GM18520 (cell line): ENCODE measurements around the gene PHF13.
"Not testable (repeated sequence)": the region's sequence is repeated elsewhere in the genome, so short reads cannot be mapped to it uniquely, and the experiment has no call there.

Source experiments
- ATAC-seq: cut with Tn5 transposase; IDR thresholded peaks from one replicate; pipeline ENCODE4 v1.9.1; 2021; ENCODE audit not compliant: unreplicated experiment

Gene PHF13

GRCh38 chr1:6627031-6627430 is 13.5 kb downstream of the PHF13 start:
- ATAC-seq, result no peak

GRCh38 chr1:6627841-6628545 is 14.5 kb downstream of the PHF13 start:
- ATAC-seq, result no peak

- ATAC-seq, result no peak
Observed at GRCh38 chr1:6628971-6629479, 15.5 kb downstream of the PHF13 start.

- ATAC-seq, result no peak
Observed at GRCh38 chr1:6630027-6630426, 16.5 kb downstream of the PHF13 start.

GRCh38 chr1:6631058-6631457 is 17.5 kb downstream of the PHF13 start:
- ATAC-seq, result no peak

- ATAC-seq, result no peak
Observed at GRCh38 chr1:6632588-6633514, 19.3 kb downstream of the PHF13 start.

GRCh38 chr1:6634371-6635052 is 21.0 kb downstream of the PHF13 start:
- ATAC-seq, result no peak

- ATAC-seq, result no peak
Observed at GRCh38 chr1:6635161-6635909, 21.8 kb downstream of the PHF13 start.

- no peak for ATAC-seq
Observed at GRCh38 chr1:6635910-6636760, 22.6 kb downstream of the PHF13 start.

- not testable (repeated sequence) for ATAC-seq
Observed at GRCh38 chr1:6636778-6637177, 23.2 kb downstream of the PHF13 start.

GRCh38 chr1:6637770-6638169 is 24.2 kb downstream of the PHF13 start:
- ATAC-seq, result no peak

GRCh38 chr1:6638226-6638625 is 24.7 kb downstream of the PHF13 start:
- ATAC-seq, result no peak

GRCh38 chr1:6640867-6641266 is 27.3 kb downstream of the PHF13 start:
- ATAC-seq, result not testable (repeated sequence)

- ATAC-seq, result no peak
Observed at GRCh38 chr1:6645018-6645417, 31.5 kb downstream of the PHF13 start.

GRCh38 chr1:6646499-6647148 is 33.1 kb downstream of the PHF13 start:
- no peak for ATAC-seq

GRCh38 chr1:6648556-6648955 is 35.0 kb downstream of the PHF13 start:
- no peak for ATAC-seq

GRCh38 chr1:6651909-6652308 is 38.4 kb downstream of the PHF13 start:
- no peak for ATAC-seq

- no peak for ATAC-seq
Observed at GRCh38 chr1:6652986-6653385, 39.5 kb downstream of the PHF13 start.
